Measurements from ENCODE around the gene ARF6. TPM values are rescaled to one million over a fixed set of nuclear protein-coding genes. Genes with fewer than 3 reads are reported as not detected.
"Not testable (repeated sequence)": the region's sequence is repeated elsewhere in the genome, so short reads cannot be mapped to it uniquely, and the experiment has no call there.

The ARF6 gene
- polyA plus RNA-seq, 2 of the 4 experiments (the other 2 are of a cell fraction): 33.3 to 54.8 TPM

DNA sequence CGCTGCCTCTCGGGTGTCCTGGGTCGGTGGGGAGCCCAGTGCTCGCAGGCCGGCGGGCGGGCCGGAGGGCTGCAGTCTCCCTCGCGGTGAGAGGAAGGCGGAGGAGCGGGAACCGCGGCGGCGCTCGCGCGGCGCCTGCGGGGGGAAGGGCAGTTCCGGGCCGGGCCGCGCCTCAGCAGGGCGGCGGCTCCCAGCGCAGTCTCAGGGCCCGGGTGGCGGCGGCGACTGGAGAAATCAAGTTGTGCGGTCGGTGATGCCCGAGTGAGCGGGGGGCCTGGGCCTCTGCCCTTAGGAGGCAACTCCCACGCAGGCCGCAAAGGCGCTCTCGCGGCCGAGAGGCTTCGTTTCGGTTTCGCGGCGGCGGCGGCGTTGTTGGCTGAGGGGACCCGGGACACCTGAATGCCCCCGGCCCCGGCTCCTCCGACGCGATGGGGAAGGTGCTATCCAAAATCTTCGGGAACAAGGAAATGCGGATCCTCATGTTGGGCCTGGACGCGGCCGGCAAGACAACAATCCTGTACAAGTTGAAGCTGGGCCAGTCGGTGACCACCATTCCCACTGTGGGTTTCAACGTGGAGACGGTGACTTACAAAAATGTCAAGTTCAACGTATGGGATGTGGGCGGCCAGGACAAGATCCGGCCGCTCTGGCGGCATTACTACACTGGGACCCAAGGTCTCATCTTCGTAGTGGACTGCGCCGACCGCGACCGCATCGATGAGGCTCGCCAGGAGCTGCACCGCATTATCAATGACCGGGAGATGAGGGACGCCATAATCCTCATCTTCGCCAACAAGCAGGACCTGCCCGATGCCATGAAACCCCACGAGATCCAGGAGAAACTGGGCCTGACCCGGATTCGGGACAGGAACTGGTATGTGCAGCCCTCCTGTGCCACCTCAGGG, 679 bp downstream of the ARF6 start:
- TF ChIP-seq POLR2A (IDR thresholded peaks at IDR 0.05; ENCODE audit: low read length) (no peak), MAX (IDR thresholded peaks at IDR 0.05) (0 out of 2 replicates have a peak, but pooled peaks have one; percentile 21), PHF8 (IDR thresholded peaks at IDR 0.05; ENCODE audit: borderline replicate concordance, low read depth) (peak; percentile 66), JUN (IDR thresholded peaks at IDR 0.05) (peak in 1 of 2 experiments; percentile 43; a peak in 1 of 5 replicates)
- DNase-seq (ENCODE audit: low read depth in 1 of 2, low spot score in 1 of 2): peak; percentile 21 to 53
- ChIA-PET CTCF (interaction anchor here (0.7 to 3.6 kb wide), 10 partner anchors 10 to 151 kb away, joined by 3 to 29 read pairs (median 4); no protein-coding TSS in a partner anchor), POLR2A (interaction anchor here (0.5 to 2.3 kb wide), 10 partner anchors 19 to 169 kb away, joined by 3 to 16 read pairs (median 6); partner anchors contain the start of gene NEMF)
- no peak for FAIRE-seq
- Histone ChIP-seq H3K4me1 (peaks cover 29% of the 10 kb centered on the region), H3K4me3 (peak overlapping the region; percentile 67), H3K4me2 (peak overlapping the region; percentile 78), H3K9me3 (no peaks in the 10 kb centered on the region), H3K27ac (peak overlapping the region; percentile 96 to 98)
- under 1% methylated on average over 61 of the region's 85 CpGs for WGBS (ENCODE audit: missing lambda C conversion rate)
- ATAC-seq: peak; percentile 55 to 67

DNA sequence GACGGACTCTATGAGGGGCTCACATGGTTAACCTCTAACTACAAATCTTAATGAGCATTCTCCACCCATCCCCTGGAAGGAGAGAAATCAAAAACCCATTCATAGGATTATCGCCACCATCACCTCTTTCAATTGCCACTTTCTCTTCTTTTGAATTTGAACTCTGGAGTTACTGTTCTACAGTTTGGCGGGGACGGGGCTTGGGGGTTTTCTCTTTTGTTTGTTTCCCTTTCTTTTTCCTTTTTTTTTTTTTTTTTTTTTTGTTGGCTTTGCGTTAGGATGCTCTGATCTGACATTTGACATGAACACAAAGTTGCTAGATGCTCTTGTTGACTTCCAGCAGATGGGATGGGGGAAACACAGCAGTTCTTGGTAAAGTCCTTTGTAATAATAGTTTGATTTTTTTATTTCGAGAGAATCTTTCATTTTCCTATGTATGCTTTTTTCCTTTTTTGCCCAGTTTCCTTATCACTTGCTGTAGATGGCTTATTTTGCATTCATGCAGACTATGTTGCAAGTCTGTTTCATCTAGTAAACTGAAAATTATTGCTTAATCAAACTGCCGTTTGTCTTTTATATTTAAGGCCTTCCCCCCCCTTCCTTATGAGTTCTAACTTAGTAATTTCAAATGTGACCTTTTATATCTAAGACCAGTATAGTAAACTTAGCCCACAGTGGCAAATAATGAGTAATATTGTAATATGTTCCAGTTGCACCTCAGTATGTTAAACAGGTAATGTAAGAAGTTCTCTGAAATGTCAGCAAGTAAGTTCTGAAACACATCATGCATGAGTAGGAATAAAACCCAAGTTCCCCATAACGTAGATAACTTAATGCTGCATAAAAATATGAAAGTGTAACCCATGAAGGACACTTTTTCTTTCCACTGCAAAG, 1.6 kb downstream of the ARF6 start:
- peak; percentile 20 to 45; a peak in 2 of 4 replicates for TF ChIP-seq CEBPB (IDR thresholded peaks at IDR 0.05)
- H3K4me2 ChIP-seq: peak overlapping the region; percentile 78
- peaks cover 38% of the 10 kb centered on the region for H3K4me1 ChIP-seq
- not testable (repeated sequence) for DNase-seq (ENCODE audit: low read depth in 1 of 2, low spot score in 1 of 2); FAIRE-seq; H3K9me3 ChIP-seq; ATAC-seq
- ChIA-PET CTCF (interaction anchor here (1.9 kb wide), 1 partner anchor 211 kb away, joined by 7 read pairs; no protein-coding TSS in a partner anchor), POLR2A (interaction anchor here (0.7 kb wide), 1 partner anchor 27 kb away, joined by 3 read pairs; no protein-coding TSS in a partner anchor)
- under 1% methylated on average over 8 of the region's 8 CpGs for WGBS (ENCODE audit: missing lambda C conversion rate)
- H3K4me3 ChIP-seq: peak overlapping the region; percentile 67
- H3K27ac ChIP-seq: peak overlapping the region; percentile 96 to 98

- ChIA-PET POLR2A (no interaction called here), CTCF (interaction anchor here (0.8 to 1.9 kb wide), 3 partner anchors 30 to 210 kb away, joined by 3 to 7 read pairs (median 6); no protein-coding TSS in a partner anchor)
- Histone ChIP-seq H3K4me2 (peak overlapping the region; percentile 78), H3K9me3 (no peaks in the 10 kb centered on the region), H3K4me1 (peaks cover 39% of the 10 kb centered on the region), H3K27ac (peak overlapping the region; percentile 64 to 96; a peak in 4 of 6 replicates), H3K4me3 (peak overlapping the region; percentile 67)
- 3% methylated on average over 4 of the region's 4 CpGs for WGBS (ENCODE audit: missing lambda C conversion rate)
- TF ChIP-seq MAFK (IDR thresholded peaks at IDR 0.05; ENCODE audit: partially characterized antibody): no peak
- TF ChIP-seq PBX3 (IDR thresholded peaks at IDR 0.05): no peak
- no peak for TF ChIP-seq HEYL (CRISPR knock-in tag; IDR thresholded peaks at IDR 0.05)
- TF ChIP-seq RFX5 (IDR thresholded peaks at IDR 0.05): no peak
- no peak for TF ChIP-seq CEBPB (IDR thresholded peaks at IDR 0.05)
- TF ChIP-seq CHD4 (IDR thresholded peaks at IDR 0.05; ENCODE audit: borderline replicate concordance): no peak
- DNase-seq (ENCODE audit: low read depth in 1 of 2, low spot score in 1 of 2) (no peak), ATAC-seq (no peak), FAIRE-seq (peak; percentile 51)
Measured at GRCh38 chr14:49895480-49895879, 2.6 kb downstream of the ARF6 start.

- Histone ChIP-seq H3K4me3 (peak overlapping the region; percentile 67), H3K4me1 (peaks cover 39% of the 10 kb centered on the region), H3K27ac (peak overlapping the region; percentile 64 to 96; a peak in 4 of 6 replicates), H3K4me2 (peak overlapping the region; percentile 78)
- ATAC-seq; POLR2A ChIA-PET; H3K9me3 ChIP-seq; DNase-seq (ENCODE audit: low read depth in 1 of 2, low spot score in 1 of 2): not testable (repeated sequence)
- peak; percentile 56 for FAIRE-seq
- CTCF ChIA-PET: interaction anchor here (0.8 to 1.9 kb wide), 3 partner anchors 31 to 209 kb away, joined by 3 to 7 read pairs (median 6); no protein-coding TSS in a partner anchor
Measured at GRCh38 chr14:49896272-49896671, 3.4 kb downstream of the ARF6 start.

DNA sequence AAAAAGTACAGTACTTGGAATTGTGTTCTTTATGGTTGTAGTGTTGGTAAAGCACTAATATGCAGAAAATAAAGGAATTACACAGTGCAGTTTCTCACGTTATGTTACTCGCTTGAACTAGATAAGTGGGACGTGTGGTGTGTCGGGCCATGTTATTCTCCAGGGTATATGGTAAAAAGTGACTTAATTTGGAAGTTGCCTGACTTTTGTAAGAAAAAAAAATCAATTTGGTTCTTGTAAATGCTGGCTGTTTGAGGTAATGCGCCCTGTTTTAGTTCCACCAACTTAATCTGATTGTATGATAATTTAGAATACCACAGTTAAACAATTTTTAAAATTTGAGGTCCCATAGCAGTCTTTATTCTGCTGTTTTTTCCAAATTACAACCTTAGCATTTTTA, 4.1 kb downstream of the ARF6 start:
- 28% methylated on average over 5 of the region's 5 CpGs for WGBS (ENCODE audit: missing lambda C conversion rate)
- no peak for FAIRE-seq
- Histone ChIP-seq H3K4me3 (peak overlapping the region; percentile 67), H3K4me1 (peaks cover 35% of the 10 kb centered on the region), H3K4me2 (peak overlapping the region; percentile 78), H3K9me3 (no peaks in the 10 kb centered on the region), H3K27ac (peak overlapping the region; percentile 76 to 96; a peak in 5 of 6 replicates)
- ChIA-PET POLR2A (no interaction called here), CTCF (interaction anchor here (1.3 kb wide), 1 partner anchor 17 kb away, joined by 3 read pairs; no protein-coding TSS in a partner anchor)
- ATAC-seq: no peak
- DNase-seq (ENCODE audit: low read depth in 1 of 2, low spot score in 1 of 2): no peak
- TF ChIP-seq JUN (IDR thresholded peaks at IDR 0.05) (no peak), TFCP2L1 (CRISPR knock-in tag; IDR thresholded peaks at IDR 0.05) (no peak), FOXS1 (CRISPR knock-in tag; IDR thresholded peaks at IDR 0.05) (no peak), SMC3 (IDR thresholded peaks at IDR 0.05) (no peak), MAX (IDR thresholded peaks at IDR 0.05) (no peak), RARB (CRISPR knock-in tag; IDR thresholded peaks at IDR 0.05) (no peak), BHLHE40 (IDR thresholded peaks at IDR 0.05; ENCODE audit: low read depth, low read length) (no peak), PHF8 (IDR thresholded peaks at IDR 0.05; ENCODE audit: borderline replicate concordance, low read depth) (no peak), RCOR1 (IDR thresholded peaks at IDR 0.05; ENCODE audit: low read depth, low read length) (no peak), RNF2 (IDR thresholded peaks at IDR 0.05; ENCODE audit: borderline replicate concordance, low read depth) (no peak), ZC3H11A (IDR thresholded peaks at IDR 0.05) (no peak)
- TF ChIP-seq, protein P1, sequence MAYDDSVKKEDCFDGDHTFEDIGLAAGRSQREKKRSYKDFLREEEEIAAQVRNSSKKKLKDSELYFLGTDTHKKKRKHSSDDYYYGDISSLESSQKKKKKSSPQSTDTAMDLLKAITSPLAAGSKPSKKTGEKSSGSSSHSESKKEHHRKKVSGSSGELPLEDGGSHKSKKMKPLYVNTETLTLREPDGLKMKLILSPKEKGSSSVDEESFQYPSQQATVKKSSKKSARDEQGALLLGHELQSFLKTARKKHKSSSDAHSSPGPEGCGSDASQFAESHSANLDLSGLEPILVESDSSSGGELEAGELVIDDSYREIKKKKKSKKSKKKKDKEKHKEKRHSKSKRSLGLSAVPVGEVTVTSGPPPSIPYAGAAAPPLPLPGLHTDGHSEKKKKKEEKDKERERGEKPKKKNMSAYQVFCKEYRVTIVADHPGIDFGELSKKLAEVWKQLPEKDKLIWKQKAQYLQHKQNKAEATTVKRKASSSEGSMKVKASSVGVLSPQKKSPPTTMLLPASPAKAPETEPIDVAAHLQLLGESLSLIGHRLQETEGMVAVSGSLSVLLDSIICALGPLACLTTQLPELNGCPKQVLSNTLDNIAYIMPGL (CRISPR knock-in tag; IDR thresholded peaks at IDR 0.05; ENCODE audit: borderline replicate concordance): no peak

All from A549 (cell line).